Activated T-cell treated with anti-CD3 and anti-CD28 coated beads for 1 hour (primary cell): ENCODE measurements around the gene SLC47A2.

Experiments
- DNase-seq: peaks from one replicate; pipeline ENCODE4 v3.0.0-alpha.2; 2020; ENCODE audit warnings: low read depth

SLC47A2 gene

DNA sequence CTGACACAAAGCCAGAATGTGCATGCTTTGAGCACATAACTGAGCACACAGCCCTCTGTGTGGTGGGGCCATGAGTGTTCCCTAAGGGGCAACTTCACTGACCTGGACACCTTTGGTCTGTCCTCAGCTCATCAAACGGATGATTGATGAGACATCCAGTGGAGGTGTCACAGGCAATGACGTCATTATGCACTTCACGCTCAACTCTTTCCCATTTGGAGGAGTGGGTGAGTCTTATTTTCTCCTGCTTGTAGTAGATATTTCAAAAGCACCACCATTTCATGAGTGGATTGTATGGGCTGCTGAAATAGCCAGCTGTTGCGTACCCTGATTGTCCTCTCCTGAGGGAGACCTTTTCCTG lies 51.6 kb downstream of the SLC47A2 start:
- no peak for DNase-seq

DNA sequence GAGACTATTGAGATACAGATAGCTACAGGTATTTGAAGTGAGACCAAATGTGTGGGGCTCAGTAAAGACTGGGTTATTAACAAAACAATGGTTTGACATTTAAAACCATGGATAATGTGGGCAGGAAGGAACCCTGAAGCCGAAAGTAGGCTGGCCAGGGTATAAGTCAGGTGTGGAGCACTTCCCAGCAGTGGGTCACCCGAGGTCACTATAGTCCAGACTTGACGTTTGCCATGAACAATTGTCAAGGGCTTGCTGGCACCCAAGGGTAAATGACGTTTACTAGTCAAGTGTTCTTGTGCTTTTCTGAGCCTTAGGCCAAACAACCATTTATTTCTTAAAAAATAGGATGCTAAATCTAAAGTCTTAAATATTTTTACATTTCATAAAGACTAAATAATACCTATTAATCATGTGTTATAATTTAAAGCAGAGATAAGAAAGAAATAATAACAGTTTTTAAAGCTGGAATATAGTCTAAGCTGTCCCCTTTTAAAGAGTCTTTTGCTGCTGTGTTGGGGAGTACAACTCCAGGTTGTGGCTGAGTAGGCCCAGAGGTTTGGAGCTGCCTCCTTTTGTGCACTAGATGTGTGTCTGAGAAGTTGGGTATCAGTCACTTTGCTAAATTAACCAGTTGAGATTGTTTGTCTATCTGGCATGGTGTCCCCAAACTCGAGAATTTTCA lies 52.1 kb downstream of the SLC47A2 start:
- DNase-seq: no peak

DNA sequence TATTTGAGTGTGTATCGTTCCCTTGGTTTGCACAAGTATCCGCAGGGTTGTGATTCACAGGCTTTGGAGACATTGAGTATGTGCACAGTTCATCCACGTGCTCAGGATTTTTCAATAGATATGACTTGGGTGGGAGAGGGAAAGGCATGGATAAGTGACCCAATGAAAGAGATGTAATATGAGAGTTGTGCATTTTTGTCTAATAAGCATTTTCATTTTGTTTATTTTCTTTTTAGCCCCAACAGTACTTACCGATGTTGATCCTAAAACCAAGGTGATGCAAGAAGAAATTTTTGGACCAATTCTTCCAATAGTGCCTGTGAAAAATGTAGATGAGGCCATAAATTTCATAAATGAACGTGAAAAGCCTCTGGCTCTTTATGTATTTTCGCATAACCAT lies 53.3 kb downstream of the SLC47A2 start:
- no peak for DNase-seq

DNA sequence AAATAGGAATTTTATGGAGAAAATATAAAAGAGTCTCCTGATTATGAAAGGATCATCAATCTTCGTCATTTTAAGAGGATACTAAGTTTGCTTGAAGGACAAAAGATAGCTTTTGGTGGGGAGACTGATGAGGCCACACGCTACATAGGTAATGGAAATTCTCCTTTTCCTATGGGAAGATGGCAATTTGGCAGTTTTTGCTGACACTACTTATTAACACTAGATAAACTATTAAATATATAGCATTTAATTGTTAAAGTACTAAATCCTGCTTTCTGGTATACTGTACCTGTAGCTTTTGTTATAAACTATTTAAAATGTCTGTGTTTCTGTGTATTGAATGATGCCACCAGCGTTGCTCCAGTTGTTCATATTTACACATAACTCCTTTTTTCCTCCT lies 55.3 kb downstream of the SLC47A2 start:
- DNase-seq: no peak

DNA sequence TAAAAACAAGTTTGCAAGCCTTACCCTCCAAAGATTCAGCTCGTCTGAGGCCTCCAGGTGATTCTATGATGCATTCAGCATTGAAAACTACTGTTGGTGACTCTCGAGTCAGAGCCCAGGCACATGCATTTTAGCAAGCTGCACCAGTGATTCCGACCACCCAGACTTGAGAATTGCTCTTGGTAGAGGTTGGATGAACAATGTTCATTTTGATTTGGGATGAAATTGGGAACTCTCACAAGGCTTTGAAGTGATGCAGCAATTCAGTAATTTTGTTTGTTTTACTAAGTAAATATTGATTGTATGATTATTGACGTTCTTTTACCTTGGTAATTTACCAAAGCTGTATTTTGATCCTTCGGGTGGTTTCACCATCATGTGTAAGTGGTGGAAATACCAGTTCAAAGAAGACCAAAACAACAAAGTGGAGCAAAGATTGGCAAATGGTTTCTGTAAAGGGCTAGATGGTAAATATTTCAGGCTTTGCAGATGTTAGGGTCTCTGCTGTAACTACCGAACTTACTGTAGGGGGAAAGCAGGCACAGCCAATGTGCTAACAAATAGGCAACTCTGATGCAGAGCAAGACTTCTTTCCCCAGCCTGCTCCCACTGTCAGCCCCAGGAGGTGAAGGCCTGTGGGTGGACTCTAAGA lies 56.0 kb downstream of the SLC47A2 start:
- no peak for DNase-seq

DNA sequence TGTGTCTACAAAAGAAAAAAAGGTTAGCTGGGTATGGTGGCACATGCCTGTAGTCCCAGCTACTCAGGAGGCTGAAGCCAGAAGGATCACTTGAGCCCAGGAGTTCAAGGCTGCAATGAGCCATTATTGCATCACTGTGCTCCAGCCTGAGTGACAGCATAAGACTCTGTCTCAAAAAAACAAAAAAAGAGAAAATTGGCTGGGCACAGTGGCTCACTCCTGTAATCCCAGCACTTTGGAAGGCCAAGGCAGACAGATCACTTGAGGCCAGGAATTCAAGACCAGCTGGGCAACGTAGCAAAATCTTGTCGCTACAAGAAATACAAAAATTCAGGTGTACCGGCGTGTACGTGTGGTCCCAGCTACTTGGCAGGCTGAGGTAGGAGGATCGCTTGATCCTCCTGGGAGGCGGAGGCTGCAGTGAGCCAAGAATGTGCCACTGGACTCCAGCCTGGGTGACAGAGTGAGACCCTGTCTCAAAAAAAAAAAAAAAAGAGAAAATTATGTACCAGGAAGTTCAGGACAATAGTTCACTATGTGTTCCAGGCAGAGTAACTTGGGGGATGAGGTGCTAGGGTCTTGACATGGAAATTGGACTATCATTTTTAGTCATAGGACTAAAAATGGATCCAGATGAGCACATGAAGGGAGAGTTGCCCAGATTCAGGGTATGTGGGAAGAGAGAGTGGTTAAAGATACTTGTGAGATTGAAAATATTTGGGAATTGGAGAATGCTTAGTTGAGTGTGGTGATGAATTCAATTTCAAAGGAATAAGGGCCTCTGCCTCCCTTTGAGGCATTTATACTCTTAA lies 56.8 kb downstream of the SLC47A2 start:
- no peak for DNase-seq

DNA sequence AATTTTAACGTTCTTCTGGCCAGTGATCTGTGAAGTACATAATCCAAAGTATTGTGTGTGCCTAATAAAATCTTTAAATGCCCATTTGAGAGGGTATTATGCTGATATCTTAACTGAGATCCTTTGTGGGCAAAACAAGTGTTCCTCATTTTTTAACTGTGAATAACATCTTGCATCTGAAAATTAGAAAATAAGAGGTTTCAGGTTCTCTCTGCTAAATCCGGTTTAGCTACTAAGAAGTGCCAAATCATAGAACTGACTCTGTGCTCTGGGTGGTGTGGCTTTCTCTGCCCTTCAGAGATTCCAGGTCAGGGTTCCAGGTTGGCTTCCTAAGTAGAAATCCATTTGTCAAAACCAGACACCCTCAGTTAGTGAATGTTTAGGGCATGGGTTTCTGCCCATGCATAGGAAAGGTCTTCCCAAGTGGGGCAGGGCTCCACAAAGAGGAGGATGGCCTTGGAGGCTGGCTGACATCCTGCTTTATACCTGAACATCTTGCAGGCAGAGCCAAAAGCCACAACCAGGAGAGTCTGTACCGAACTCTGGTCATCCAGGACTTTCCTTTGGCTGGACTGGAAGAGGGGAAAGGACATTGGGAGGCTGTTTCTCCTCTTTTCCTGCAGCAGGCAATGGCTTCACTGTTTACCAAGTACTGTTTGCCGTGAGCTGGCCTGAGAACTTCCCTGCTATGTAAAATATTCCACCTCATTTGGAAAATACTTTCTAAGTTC lies 59.4 kb downstream of the SLC47A2 start:
- DNase-seq: no peak

DNA sequence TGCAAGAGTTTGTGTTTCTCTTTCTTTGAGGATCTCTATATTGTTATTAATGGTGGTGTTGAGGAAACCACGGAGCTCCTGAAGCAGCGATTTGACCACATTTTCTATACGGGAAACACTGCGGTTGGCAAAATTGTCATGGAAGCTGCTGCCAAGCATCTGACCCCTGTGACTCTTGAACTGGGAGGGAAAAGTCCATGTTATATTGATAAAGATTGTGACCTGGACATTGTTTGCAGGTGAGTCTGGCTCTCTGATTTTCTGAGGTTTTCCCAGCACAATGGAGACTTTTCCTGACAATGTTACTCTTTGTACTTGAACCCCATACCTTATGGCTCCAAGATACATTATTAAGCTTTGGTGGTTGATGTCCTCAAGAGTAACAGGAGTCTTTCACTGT lies 60.0 kb downstream of the SLC47A2 start:
- DNase-seq: no peak

DNA sequence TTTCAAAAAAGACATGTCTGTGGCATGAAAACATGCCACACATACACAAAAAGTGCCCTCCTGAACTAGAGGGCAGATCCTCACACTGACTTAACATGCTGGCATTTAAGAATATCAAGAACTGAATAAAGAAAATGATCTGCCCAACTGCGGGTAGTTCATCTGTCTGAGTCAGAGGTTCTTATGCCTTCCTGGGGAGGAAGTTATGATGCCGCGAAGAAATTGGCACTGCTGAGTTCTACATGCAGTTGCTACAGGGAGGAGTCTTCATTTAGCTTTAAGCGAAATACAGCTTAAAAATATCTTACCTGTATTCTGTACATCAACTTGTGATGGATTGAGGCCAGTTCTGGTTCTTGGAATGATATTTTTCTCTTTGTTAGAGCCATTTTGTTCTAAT lies 61.5 kb downstream of the SLC47A2 start:
- no peak for DNase-seq

DNA sequence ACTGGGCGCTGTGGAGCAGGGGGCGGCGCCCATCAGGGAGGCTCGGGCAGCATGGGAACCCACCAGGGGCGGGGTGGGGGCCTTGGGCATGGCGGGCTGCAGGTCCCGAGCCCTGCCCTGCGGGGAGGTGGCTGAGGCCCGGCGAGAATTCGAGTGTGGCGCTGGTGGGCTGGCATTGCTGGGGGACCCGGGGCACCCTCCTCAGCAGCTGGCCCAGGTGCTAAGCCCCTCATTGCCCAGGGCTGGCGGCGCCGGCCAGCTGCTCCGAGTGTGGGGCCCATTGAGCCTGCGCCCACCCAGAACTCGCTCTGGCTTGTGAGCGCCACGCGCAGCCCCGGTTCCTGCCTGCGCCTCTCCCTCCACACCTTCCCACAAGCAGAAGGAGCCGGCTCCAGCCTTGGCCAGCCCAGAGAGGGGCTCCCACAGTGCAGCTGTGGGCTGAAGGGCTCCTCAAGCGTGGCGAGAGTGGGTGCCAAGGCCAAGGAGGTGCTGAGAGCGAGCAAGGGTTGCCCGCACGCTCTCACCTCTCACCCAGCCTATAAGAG lies 62.0 kb downstream of the SLC47A2 start:
- no peak for DNase-seq

DNA sequence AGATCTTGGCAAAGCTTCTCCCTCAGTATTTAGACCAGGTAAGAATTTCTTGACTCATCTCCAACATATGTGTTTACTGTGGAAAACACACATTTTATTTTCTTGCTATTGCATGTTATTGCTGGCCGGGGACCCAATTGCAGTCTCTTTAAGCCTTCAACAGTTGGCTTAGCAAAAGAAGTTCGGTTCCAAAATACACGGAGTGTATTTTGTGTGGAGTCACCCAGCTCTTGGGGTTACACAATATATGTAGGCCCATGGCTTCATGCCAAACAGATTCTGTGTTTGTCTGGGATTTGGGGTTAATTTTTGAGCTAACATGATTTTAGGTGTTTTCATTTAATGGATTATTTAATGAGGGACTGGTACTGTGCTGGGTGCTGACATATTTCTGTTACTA lies 63.8 kb downstream of the SLC47A2 start:
- DNase-seq: no peak

DNA sequence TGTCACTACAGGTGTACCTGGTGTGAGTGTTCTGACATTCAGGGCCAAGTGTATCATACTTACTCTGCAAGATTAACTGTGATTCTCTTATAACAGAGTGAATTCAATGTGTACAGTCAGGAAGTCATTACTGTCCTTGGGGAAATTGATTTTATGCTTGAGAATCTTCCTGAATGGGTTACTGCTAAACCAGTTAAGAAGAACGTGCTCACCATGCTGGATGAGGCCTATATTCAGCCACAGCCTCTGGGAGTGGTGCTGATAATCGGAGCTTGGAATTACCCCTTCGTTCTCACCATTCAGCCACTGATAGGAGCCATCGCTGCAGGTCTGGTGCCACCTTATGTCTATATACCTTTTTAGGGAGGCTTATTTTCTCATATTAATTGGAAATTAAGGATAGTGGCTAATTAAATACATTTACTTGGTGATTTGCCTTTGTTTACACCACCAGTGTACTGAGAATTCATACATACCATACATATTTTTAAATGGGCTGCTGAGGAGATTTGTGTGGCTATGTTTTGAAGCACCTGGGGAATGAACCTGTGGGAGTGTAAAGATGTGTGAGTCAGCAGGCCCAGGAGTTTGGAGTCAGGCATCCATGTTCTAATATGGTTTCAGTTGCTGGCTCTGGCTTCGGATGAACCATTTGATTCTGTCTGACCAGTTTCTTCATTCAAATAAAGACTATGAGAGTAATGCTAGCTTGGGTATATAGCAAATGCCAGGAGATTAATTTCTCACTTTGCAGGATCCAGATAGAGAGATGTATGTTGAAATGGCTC lies 64.7 kb downstream of the SLC47A2 start:
- DNase-seq: no peak

DNA sequence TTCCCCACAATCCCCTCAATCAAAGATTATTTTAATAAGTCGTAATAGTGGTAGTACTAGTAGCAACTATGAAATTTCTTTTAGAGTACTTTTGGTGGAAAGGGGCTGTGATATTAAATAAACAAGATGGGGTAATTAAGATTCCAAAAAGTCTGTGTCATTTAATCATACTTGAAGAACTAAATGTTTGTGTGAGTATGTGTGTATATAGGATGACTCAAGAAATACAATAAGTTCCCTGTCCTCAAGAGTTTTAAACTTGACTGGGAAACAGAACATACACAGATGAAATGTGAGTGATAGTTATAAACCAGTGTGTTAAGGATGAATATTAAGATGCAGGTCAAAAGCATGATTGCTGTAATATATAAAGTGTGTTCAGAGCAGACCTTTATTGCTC lies 65.6 kb downstream of the SLC47A2 start:
- no peak for DNase-seq

DNA sequence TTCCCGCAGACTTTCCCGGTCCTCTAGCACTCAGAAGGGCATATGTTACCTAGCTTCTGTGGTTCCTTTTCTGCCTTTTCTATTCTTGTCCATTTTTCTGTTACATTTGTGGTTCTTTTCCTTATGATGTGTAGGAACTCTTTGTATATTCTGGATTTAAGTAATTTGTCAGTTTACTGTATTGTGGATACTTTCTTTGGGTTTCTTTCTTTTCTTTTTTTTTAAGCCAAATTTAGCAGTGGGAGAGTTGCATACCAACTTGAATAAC lies 67.2 kb downstream of the SLC47A2 start:
- no peak for DNase-seq

DNA sequence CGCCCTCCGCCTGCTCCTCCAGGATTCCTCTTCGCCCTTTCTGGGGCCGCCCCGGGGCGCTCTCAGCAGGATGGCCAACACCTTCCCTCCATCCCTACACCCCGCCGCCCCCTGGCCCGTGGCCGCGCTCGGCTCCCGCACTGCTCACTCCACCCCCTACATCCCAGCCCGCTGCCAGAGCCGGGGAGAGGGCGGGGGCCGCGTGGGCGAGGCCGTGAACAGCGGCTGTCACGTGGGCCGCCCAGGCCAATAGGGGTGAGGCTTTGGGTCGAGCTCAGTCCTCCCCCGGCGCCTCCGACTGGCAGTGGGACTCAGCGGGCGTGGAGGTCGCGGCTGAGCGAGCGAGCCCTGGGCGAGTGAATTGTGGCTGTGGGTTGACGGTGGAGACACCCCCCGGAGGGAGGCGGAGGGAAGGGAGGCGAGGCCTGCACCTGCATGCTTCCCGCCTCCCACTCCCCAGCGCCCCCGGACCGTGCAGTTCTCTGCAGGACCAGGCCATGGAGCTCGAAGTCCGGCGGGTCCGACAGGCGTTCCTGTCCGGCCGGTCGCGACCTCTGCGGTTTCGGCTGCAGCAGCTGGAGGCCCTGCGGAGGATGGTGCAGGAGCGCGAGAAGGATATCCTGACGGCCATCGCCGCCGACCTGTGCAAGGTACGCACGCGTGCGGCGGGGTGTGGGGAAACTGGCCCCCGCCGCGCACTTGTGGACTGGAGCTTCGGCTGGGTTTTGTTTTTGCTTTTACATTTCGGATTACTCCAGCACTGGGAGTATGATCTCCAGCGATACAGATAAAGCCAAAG lies 67.7 kb downstream of the SLC47A2 start, which contains the start of gene ALDH3A2:
Gene ALDH3A2, plus strand, starts transcription at position 277 of the 799 bp plus-strand sequence. Its CDS starts 221 bp downstream, at position 498.
- peak; percentile 89 for DNase-seq

DNA sequence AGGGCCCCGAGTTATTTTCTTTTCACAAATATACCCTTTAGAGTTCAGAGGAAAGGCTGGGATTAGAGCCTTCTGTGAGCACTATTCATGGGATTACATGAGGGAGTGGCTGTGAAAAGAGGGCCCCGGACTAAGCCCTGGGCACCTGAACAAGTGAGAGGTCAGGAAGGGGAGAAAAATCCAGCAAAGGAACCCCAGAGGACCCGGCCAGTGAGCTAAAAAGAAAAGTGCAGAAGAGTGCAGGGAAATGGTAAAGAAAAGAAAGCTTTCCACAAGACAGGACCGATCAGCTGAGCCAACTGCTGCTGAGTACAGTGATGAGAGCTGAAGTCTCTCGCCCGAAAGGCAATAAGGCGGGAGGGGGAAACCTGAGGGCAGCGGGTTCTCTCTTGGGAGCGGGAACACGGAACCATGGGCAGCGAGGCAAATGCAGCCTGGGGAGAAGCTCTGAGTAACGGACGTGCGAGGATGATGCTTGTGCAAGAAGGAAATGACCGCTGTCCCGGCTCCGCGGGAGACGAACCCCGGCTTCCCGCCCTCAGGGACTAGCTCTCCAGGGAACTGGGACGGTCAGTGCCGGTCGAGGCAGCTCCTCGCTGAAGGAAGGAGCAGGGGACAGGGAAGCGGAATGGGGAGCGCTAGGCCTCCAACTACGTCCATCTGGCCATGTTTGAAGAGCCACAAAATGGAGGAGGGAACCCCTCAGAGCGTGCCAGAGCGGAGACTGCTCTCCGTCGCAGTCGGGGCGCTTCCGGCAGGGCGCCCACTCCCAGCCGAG lies 68.5 kb downstream of the SLC47A2 start:
- DNase-seq: peak; percentile 23

DNA sequence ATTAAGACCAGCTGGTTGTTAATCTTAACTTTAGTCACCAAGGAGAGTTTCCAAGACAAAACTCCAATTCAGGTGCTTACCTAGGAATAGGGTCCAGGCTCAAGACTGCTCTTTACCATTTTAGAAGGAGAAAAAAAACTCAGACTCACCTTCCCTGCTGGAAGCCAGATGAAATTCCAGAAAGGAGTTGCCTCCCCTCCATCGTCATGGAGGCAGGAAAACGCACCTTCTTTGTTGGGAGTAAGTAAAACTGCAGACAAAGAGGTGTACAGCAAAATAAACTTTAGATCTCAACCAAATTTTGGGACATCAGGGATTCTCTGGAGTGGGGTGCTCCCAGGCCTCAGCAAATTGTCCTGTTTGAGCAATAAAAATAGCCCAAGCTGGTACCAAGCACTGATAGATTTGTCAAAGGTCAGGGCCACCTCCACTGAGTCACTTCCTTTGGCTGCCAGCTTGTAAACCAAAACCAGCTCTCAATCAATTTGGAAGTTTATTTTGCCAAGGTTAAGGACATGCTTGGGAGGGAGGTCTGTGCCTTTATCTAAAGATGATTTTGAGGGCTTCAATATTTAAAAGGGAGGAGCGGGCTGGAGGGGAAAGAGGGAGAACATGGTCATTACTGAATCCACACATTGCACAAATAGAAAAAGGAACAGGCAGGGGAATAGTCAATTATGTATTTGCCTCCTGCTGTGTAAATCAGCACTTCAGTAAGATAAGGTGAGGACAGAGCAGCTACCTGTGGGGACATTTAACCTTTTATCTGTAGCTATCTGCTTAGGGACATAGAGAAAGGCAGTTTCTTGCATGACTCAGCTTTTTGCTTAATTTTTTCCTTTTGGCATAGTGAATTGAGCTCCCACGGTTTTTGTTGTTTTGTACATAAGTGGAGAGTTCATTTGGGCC lies 69.3 kb downstream of the SLC47A2 start:
- DNase-seq: no peak

DNA sequence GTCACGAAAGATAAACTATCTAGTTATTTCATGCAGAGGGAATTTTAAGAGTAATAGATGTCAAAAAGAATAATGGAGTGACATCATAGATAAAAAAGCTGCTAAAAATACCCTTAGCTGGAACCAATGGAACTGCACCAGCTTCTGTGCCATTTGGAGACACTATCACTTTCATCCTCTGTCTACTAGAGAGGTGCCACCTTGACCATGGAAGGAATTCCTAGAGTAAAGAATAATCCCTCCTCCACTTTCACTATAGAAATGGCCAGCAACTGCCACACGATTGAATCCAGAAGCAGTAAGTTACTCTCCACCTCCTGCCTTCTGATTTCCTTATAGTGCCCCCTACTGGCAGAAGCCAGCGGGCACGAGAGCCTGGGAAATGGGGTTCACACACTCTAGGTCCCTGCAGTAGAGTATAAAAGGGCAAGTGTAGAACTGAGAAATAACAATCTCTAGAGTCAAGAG lies 70.6 kb downstream of the SLC47A2 start:
- DNase-seq: peak; percentile 36
